GM12801 (cell line): Measurements from ENCODE around the gene STUM.

ENCODE experiments used
- CTCF ChIP-seq: IDR thresholded peaks from one replicate; pipeline ENCODE4 v1.5.1; 2011; ENCODE audit warnings: control low read depth; ENCODE audit not compliant: insufficient read length; ENCODE audit errors: extremely low read depth

The STUM gene

GRCh38 chr1:226519135-226519534, 29.4 kb upstream of the STUM start:
- TF ChIP-seq CTCF = no peak

- no peak for TF ChIP-seq CTCF
These were observed 28.6 kb upstream of the STUM start for GRCh38 chr1:226519716-226520598.

GRCh38 chr1:226520640-226521355, 27.8 kb upstream of the STUM start:
- no peak for TF ChIP-seq CTCF

GRCh38 chr1:226523646-226524406, 24.7 kb upstream of the STUM start:
- TF ChIP-seq CTCF = no peak

GRCh38 chr1:226524547-226524946, 24.0 kb upstream of the STUM start:
- no peak for TF ChIP-seq CTCF

GRCh38 chr1:226525750-226526149, 22.8 kb upstream of the STUM start:
- TF ChIP-seq CTCF = no peak
